Thyroid gland (tissue), 4 donors: Measurements from ENCODE around the gene ROBO2.

ENCODE experiments used
- POLR2A ChIP-seq, 2 donors: fragments of 450-650 bp; IDR thresholded peaks; one replicate each; pipeline ENCODE4 v1.6.1; 2017; ENCODE audit warnings: antibody characterized with exemption in 2 of 2, mild to moderate bottlenecking in 2 of 2, moderate library complexity in 1 of 2
- TF ChIP-seq, protein P1 (sequence below), 6 experiments: fragments of 200-600 bp in 3 of 6; fragments of 450-650 bp in 3 of 6; sonication (generic) in 3 of 6; IDR thresholded peaks; one replicate each; pipeline ENCODE4 v1.5.1; 2016 to 2019; ENCODE audit warnings: antibody characterized with exemption in 6 of 6, mild to moderate bottlenecking in 2 of 6, inconsistent platforms in 1 of 6, moderate library complexity in 1 of 6

DNA sequence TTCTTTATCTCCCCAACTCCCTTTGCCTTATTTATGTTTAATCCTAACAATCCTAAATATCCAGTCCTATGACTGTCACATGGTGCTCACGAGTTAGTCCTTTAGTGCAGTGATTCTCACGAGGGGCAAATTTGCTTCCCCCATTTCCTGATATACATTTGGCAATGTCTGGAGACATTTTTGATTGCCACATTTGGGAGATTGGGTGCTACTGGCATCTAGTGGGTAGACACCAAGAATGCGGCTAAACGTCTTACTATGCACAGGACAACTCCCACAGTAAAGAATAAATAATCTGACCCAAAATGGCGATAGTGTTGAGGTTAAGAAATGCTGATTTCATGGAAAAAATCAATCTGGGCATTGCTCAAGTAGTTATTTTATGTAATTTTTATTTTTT, 466.5 kb downstream of the ROBO2 start:
- TF ChIP-seq, protein P1, sequence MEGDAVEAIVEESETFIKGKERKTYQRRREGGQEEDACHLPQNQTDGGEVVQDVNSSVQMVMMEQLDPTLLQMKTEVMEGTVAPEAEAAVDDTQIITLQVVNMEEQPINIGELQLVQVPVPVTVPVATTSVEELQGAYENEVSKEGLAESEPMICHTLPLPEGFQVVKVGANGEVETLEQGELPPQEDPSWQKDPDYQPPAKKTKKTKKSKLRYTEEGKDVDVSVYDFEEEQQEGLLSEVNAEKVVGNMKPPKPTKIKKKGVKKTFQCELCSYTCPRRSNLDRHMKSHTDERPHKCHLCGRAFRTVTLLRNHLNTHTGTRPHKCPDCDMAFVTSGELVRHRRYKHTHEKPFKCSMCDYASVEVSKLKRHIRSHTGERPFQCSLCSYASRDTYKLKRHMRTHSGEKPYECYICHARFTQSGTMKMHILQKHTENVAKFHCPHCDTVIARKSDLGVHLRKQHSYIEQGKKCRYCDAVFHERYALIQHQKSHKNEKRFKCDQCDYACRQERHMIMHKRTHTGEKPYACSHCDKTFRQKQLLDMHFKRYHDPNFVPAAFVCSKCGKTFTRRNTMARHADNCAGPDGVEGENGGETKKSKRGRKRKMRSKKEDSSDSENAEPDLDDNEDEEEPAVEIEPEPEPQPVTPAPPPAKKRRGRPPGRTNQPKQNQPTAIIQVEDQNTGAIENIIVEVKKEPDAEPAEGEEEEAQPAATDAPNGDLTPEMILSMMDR (IDR thresholded peaks at IDR 0.05): no peak
- TF ChIP-seq POLR2A (IDR thresholded peaks at IDR 0.05): no peak
